ENCODE data around the gene HOMER1.
"Not testable (repeated sequence)": the region's sequence is repeated elsewhere in the genome, so short reads cannot be mapped to it uniquely, and the experiment has no call there.

The HOMER1 gene

DNA sequence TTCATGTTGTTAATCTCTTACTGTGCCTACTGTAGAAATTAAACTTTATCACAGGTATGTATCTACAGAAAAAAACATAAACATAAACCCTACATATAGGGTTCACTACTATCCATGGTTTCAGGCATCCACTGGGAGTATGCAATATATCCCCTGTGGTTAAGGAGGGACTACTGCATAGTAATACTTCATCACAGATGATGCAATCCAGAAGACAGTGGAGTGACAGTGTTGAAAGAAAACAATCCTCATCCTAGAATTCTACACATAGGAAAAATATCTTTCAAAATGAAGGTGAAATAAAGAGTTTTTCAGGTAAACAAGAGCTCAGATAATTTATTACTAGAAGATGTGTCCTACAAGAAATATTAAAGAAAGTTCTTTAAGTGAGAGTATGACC, 105.9 kb downstream of the HOMER1 start:
- DNase-seq: no peak

DNA sequence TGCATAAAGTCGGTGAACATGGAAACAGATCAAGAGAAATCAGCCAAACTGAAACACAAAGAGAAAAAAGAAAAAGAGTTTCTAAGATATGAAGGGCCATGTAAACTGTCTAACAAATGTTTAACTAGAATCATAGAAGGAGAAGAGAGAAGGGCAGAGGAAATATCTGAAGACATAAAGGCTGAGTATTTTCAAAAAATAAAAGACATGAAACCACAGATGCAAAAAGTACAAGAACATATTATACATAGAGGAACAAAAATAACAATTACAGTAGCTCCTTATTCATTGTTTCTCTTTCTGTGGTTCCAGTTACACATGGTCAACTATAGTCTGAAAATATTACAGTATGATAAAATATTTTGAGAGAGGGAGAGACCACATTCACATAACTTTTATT, 106.3 kb downstream of the HOMER1 start:
- DNase-seq: no peak

DNA sequence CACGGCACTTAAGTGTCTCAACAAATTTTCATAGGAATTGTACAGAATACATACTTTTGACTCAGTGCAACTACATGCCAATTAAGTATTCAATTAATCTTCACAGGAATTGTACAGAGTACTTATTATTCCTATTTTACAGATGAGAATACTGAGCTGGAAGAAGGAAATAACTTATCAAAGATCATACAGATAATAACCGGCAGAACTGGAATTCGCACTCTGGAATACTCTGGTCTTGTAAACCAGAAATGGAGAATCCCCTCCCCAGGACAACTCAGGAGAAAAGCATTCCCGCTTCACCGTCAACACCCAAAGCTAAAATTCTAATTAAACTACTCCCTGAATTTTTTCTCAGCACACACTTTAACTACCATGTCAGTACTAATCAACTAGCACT, 112.7 kb downstream of the HOMER1 start:
- no peak for DNase-seq

- no peak for DNase-seq
Observed at GRCh38 chr5:79399046-79399445, 114.9 kb downstream of the HOMER1 start.

DNA sequence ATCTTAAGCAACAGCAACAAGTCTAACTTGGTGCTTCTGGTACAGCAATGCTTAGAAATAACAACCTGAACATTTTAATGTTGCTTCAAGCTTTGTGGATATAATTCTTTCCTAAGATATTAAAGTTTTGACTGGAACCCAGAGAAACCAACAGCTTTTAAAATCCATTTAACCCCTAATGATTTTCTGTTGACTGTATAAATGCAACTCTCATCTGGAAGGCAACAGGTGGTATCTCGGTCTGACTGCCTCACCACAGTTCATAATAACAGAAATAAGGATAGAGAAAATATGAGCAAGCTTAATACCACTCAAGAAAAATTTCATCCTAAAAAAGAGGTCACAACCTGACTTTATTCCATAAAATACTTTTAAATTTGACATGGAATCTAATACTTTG, 116.9 kb downstream of the HOMER1 start:
- no peak for DNase-seq

DNA sequence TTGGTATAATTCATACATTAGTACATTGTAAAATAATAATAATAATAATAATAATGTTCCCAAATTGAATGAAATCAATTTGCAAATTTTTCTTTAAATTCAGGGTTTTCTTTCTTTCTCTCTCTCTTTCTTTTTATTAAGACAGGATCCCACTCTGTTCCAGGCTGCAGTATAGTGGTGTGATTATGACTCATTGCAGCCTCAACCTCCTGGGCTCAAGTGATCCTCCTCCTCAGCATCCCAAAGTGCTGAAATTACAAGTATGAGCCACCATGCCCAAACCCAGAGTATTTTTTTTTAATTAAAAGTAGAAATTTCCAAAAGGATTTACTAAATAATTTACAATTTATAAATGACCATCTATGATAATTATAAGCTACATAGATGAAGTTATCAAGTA, 117.7 kb downstream of the HOMER1 start:
- DNase-seq: no peak

- no peak for DNase-seq
Observed at GRCh38 chr5:79395296-79395695, 118.6 kb downstream of the HOMER1 start.

GRCh38 chr5:79392776-79393175, 121.2 kb downstream of the HOMER1 start:
- no peak for DNase-seq

- DNase-seq: no peak
Observed at GRCh38 chr5:79386679-79387078, 127.3 kb downstream of the HOMER1 start.

- not testable (repeated sequence) for DNase-seq
Observed at GRCh38 chr5:79385126-79385525, 128.8 kb downstream of the HOMER1 start.

DNA sequence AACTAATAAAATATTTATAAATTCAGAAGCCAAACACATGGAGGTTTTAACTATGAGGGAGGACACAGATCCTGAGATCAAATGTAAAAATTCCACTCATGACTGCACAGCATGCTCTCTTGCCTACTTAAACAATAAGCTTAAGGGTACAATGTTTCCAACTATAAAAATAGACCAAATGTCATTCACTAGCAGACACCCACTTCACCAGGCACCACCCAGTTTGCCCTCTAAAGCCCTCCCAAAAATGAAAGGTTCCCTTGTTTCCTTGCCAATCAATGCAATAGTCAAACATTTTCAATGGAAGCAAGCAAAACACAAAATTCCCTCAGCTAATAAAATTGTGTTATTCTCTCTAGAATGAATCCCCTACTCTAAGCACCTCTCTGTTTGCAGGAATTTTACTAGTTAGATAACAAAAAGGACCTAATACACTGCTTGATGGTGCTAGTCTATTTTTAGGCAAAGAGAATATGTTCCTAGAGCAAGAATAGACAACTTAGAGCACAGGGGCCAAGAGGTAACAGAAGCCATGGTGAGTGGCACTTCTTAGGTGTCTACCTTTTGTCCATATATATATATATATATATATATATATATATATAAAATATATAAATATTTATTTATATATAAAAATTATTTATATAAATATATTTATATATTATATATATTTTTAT, 135.3 kb downstream of the HOMER1 start:
- no peak for DNase-seq

DNA sequence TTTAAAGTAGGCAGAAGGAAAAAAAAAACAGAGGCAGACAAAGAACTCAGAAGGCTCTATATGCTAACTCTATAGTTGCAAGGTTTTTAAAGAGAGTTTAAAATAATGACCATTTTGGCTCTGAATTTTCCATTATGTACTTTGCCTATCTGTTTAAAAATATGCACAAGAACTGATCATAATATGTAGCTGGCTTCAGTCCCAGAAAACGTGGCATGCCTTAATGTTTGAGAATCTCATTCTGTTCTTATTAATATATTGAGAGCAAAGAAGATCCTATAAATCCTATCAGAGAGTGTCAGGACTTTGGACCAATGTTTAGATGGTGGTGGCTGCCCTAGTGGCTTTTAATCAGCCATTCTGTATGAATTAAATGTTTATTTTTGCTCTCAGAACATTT, 156.5 kb downstream of the HOMER1 start:
- no peak for DNase-seq

- DNase-seq: no peak
Observed at GRCh38 chr5:79349881-79350280, 164.1 kb downstream of the HOMER1 start.

DNA sequence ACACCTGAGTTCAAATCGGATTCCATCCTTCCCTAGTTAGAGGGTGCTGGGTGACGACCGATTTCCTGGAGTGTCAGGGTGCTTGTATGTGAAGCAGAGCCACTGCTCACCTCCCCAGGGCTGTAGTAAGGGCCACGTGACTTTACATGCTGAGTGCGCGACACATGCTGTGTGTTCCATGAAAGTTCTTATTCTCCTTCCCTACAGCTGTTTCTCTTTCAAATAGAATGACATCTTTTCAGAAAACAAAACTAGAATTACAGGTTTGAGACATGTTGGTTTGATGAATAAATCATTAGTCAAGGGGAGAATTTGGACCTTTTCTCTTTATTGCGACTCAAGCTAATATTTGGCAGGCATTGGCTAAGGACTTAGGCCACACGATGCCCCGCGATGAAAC, 164.9 kb downstream of the HOMER1 start:
- DNase-seq: no peak

- DNase-seq: no peak
Observed at GRCh38 chr5:79346420-79346824, 167.5 kb downstream of the HOMER1 start.

DNA sequence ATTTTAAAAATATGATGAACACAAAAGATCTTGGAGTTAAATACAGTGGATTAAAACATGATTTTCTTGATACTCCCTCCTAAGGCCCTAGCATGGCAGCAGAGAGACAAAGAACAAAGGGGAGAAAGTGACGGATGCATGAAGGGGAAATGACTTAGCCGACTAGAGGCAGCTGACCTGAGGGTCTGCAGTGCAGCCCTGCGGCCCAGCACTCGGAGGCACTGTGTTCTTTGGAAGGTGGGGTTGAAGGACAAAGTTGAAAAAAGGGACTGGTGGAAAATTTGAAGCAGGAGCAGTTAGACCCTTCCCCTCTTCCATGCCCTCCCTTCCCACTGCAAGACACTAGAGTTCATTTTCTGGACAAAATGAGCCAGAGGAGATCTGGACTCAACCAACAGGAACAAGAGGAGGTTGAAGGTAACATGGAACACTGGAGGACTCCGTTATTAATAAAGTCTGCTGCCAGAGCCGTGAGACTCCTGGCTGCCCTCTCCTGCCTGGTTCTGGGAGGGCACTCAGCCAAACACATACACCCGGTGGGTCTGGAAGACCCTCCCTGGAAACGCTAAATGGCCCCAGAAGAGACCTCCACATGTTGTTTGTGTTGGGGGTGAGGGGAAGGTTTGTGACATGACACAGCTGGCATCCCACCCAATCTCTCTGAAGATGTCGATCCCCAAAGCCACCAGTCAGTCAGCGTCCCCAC, 179.9 kb downstream of the HOMER1 start:
- DNase-seq: no peak

GRCh38 chr5:79330071-79330470, 183.9 kb downstream of the HOMER1 start:
- no peak for DNase-seq

GRCh38 chr5:79329453-79329852, 184.5 kb downstream of the HOMER1 start:
- no peak for DNase-seq

Data from right hindlimb (tissue), 1 donor.